Bronchial smooth muscle cell (primary cell): ENCODE measurements around the gene PNPLA8. TPM values are rescaled to one million over a fixed set of nuclear protein-coding genes. Genes with fewer than 3 reads are reported as not detected.

ENCODE experiments used
- total RNA-seq: library from RNA; depleted of rRNA; stranded (reverse); fragments of >200 nt; gene quantifications from 2 replicates; pipeline ENCODE4 v1.2.1, GENCODE V29; 2014

Gene PNPLA8
- 25.5 and 27.1 TPM in 2 replicates for total RNA-seq

GRCh38 chr7:108525985-108526767 lies at the start of gene PNPLA8:
Gene PNPLA8 (minus strand): TSS chr7:108526135. CDS start chr7:108515491, 10,644 bp downstream.

GRCh38 chr7:108569381-108570145 lies 43.6 kb upstream of the PNPLA8 start, which contains the start of the genes DNAJB9 and THAP5:
Gene DNAJB9 (plus strand): TSS chr7:108569874. CDS start chr7:108571727, 1,853 bp downstream.
Gene THAP5 (minus strand): TSS chr7:108569706. CDS start chr7:108569569, 137 bp downstream.

DNA sequence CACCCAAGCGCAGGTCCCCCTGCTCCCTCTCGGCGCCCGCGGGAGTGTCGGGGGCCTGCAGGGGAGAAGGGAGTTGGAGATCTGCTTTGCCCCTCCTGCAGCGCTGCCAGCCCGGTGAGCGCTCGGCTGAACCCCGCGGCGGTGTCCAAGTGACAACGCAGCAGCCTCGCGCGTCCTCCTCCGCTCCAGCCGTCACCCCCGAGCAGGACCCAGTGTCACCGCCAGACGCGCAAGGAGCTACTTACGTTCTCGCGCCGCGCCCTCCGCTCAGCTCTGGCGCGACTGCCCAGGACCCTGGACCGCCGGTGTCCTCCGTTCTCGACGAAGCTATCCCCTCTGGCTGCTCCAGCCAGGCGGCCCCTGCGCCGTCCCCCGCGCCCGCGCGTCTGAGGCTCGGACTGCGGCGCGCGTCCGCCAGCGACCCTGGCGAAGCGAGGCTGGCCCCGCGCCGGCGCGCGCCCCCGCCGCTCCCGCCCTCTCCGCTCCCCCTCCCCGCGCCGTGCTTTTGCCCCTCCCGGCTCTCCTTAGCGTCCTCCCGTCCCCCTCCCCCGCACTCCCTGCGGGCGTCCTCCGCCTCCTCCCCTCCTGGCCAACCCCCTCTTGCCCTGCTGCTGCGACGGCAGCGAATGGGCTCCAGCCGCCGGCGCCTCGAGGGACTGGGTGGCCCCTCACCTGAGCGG lies 69.8 kb downstream of the PNPLA8 start, which contains the start of gene NRCAM:
Gene NRCAM (minus strand): TSS at position 439 of the 680 bp plus-strand sequence. CDS start 216,372 bp downstream, outside the sequence.

Other genes starting within 250 kb of the PNPLA8 start
- 0.17 and 1.4 TPM in 2 replicates for gene NRCAM, start 69.7 kb downstream of the PNPLA8 start, total RNA-seq
- gene THAP5, start 43.6 kb upstream of the PNPLA8 start, total RNA-seq, result 8.1 and 19.5 TPM in 2 replicates
- gene DNAJB9, start 43.7 kb upstream of the PNPLA8 start, total RNA-seq, result 28.4 and 49.2 TPM in 2 replicates